Raji (cell line): ENCODE measurements around the gene MTERF2.

Experiments
- POLR2A ChIP-seq: IDR thresholded peaks from 2 replicates; pipeline ENCODE4 v1.6.1; 2011; ENCODE audit warnings: low read depth, low read length, control low read depth; ENCODE audit not compliant: insufficient read depth

The MTERF2 gene

GRCh38 chr12:106973545-106973944, 13.4 kb downstream of the MTERF2 start:
- TF ChIP-seq POLR2A: no peak

- TF ChIP-seq POLR2A: no peak
These were observed 15.9 kb downstream of the MTERF2 start for GRCh38 chr12:106971065-106971464.

GRCh38 chr12:106964526-106964925, 22.4 kb downstream of the MTERF2 start:
- no peak for TF ChIP-seq POLR2A

- no peak for TF ChIP-seq POLR2A
These were observed 24.7 kb downstream of the MTERF2 start for GRCh38 chr12:106962286-106962685.

GRCh38 chr12:106960443-106960842, 26.5 kb downstream of the MTERF2 start:
- TF ChIP-seq POLR2A: no peak

- no peak for TF ChIP-seq POLR2A
These were observed 29.4 kb downstream of the MTERF2 start for GRCh38 chr12:106957583-106957982.

- no peak; the same call in 1 of the 2 replicates for TF ChIP-seq POLR2A
These were observed 30.8 kb downstream of the MTERF2 start for GRCh38 chr12:106956048-106956578.

- peak; percentile 68 for TF ChIP-seq POLR2A
These were observed 31.4 kb downstream of the MTERF2 start, which contains the start of gene TMEM263 for GRCh38 chr12:106955377-106956047. TSS of gene TMEM263 (plus strand) at chr12:106955907. CDS start at chr12:106967117, 11,210 bp downstream.

GRCh38 chr12:106954462-106955376, 32.2 kb downstream of the MTERF2 start:
- no peak for TF ChIP-seq POLR2A

- TF ChIP-seq POLR2A: no peak
These were observed 33.3 kb downstream of the MTERF2 start for GRCh38 chr12:106953352-106954250.

- no peak for TF ChIP-seq POLR2A
These were observed 36.4 kb downstream of the MTERF2 start for GRCh38 chr12:106950591-106950990.

- no peak for TF ChIP-seq POLR2A
These were observed 39.5 kb downstream of the MTERF2 start for GRCh38 chr12:106947461-106947860.

GRCh38 chr12:106945261-106945851, 41.6 kb downstream of the MTERF2 start:
- TF ChIP-seq POLR2A: no peak

GRCh38 chr12:106942775-106943174, 44.2 kb downstream of the MTERF2 start:
- no peak for TF ChIP-seq POLR2A

- no peak for TF ChIP-seq POLR2A
These were observed 45.3 kb downstream of the MTERF2 start for GRCh38 chr12:106941481-106942156.
